OCI-LY7 (cell line): ENCODE results near the gene PBX2. TPM values are rescaled to one million over a fixed set of nuclear protein-coding genes. Genes with fewer than 3 reads are reported as not detected.

Experiments used
- BruUV-seq: library from RNA; stranded (reverse); fragments of 400-500 nt; replicated peaks from 2 replicates; lab custom pipeline; 2021; lab: Mats Ljungman, UMichigan
- CTCF ChIA-PET: fragments of 300-600 bp; sonication (Branson Sonifier 250); formaldehyde crosslinking; loops from one replicate; lab custom pipeline; 2022; ENCODE audit warnings: antibody characterized with exemption; ENCODE audit not compliant: unreplicated experiment; lab: Charles Lee
- POLR2A ChIA-PET: fragments of 300-600 bp; sonication (Branson Sonifier 250); formaldehyde crosslinking; loops from one replicate; lab custom pipeline; 2022; ENCODE audit warnings: antibody characterized with exemption; lab: Charles Lee
- DNase-seq: peaks from one replicate; pipeline ENCODE4 v3.0.0-alpha.2; 2015; ENCODE audit warnings: low spot score
- H2AFZ ChIP-seq: fragments of 200-600 bp; sonication (generic), shearing (Covaris generic); 2 replicates; pipeline ENCODE4 v1.6.1; 2014; ENCODE audit warnings: mild to moderate bottlenecking, antibody characterized with exemption, low read length, moderate library complexity
- H3K27ac ChIP-seq: fragments of 200-600 bp; sonication (generic); 2 replicates; pipeline ENCODE4 v1.5.1; 2014; ENCODE audit warnings: mixed run types, low read depth, mild to moderate bottlenecking, moderate library complexity, low read length, inconsistent platforms; ENCODE audit not compliant: poor library complexity, severe bottlenecking
- H3K36me3 ChIP-seq: fragments of 200-600 bp; sonication (generic); 2 replicates; pipeline ENCODE4 v1.6.1; 2014; ENCODE audit warnings: mild to moderate bottlenecking, antibody characterized with exemption, low read length, moderate library complexity, mixed read lengths; ENCODE audit not compliant: insufficient read depth
- H3K4me1 ChIP-seq: fragments of 200-600 bp; sonication (generic); 2 replicates; pipeline ENCODE4 v1.5.1; 2014; ENCODE audit warnings: mild to moderate bottlenecking, low read length; ENCODE audit not compliant: insufficient read depth, poor library complexity, severe bottlenecking
- H3K4me2 ChIP-seq: fragments of 200-600 bp; sonication (generic); 2 replicates; pipeline ENCODE4 v1.6.1; 2014; ENCODE audit warnings: mild to moderate bottlenecking, low read length
- H3K4me3 ChIP-seq: fragments of 200-600 bp; sonication (generic); 2 replicates; pipeline ENCODE4 v1.5.1; 2014; ENCODE audit warnings: mild to moderate bottlenecking, low read depth, low read length; ENCODE audit not compliant: poor library complexity, severe bottlenecking
- H3K79me2 ChIP-seq: fragments of 200-600 bp; sonication (generic); 2 replicates; pipeline ENCODE4 v1.6.1; 2016; ENCODE audit warnings: low read depth, mild to moderate bottlenecking, low read length, moderate library complexity, mixed read lengths; ENCODE audit not compliant: insufficient read depth
- H3K9me2 ChIP-seq: fragments of 200-600 bp; sonication (generic); 2 replicates; pipeline ENCODE4 v1.6.1; 2016; ENCODE audit warnings: mild to moderate bottlenecking, low read length, mixed read lengths; ENCODE audit not compliant: insufficient read depth
- H3K9me3 ChIP-seq: fragments of 200-600 bp; sonication (generic); 2 replicates; pipeline ENCODE4 v1.6.1; 2014; ENCODE audit warnings: mild to moderate bottlenecking, mixed run types, low read length, mixed read lengths
- H4K20me1 ChIP-seq: fragments of 200-600 bp; sonication (generic); 2 replicates; pipeline ENCODE4 v1.6.1; 2014; ENCODE audit warnings: mild to moderate bottlenecking, antibody characterized with exemption, low read length, moderate library complexity, mixed read lengths; ENCODE audit not compliant: insufficient read depth
- CTCF ChIP-seq: fragments of 200-600 bp; sonication (generic); conservative IDR thresholded peaks from 2 replicates; pipeline ENCODE4 v1.5.1; 2014; ENCODE audit warnings: mild to moderate bottlenecking, antibody characterized with exemption, low read length, moderate library complexity, mixed read lengths
- EZH2phosphoT487 ChIP-seq: fragments of 200-600 bp; sonication (generic); IDR thresholded peaks from 2 replicates; pipeline ENCODE4 v1.6.1; 2018; ENCODE audit warnings: low read depth, borderline replicate concordance, mild to moderate bottlenecking, mixed run types, antibody characterized with exemption, low read length, moderate library complexity, mixed read lengths
- intact Hi-C: fragments of 100-400 bp; cut with micrococcal nuclease; formaldehyde crosslinking; loops from one replicate; pipeline ENCODE4 v1.10.0; 2022; ENCODE audit not compliant: unreplicated experiment
- total RNA-seq, 2 experiments: library from RNA; depleted of rRNA in 1 of 2; stranded (reverse); fragments of >200 nt in 1 of 2; shearing (Covaris generic) in 1 of 2; gene quantifications; 2 replicates each; pipeline ENCODE4 v1.2.3, GENCODE V29; 2014 to 2022

PBX2 gene
- total RNA-seq, 2 experiments from 2014 or later = 23.1 to 80.5 TPM

- no peak for DNase-seq
- Histone ChIP-seq H3K9me2 (no peaks in the 10 kb centered on the region), H3K9me3 (no peaks in the 10 kb centered on the region), H3K27ac (no peak overlapping the region), H3K4me3 (no peak overlapping the region), H3K36me3 (no peaks in the 10 kb centered on the region), H3K4me2 (no peak overlapping the region), H2AFZ (no peak overlapping the region), H3K4me1 (peaks cover 48% of the 10 kb centered on the region), H4K20me1 (no peaks in the 10 kb centered on the region), H3K79me2 (no peaks in the 10 kb centered on the region)
- intact Hi-C loops = no loop called here
- TF ChIP-seq CTCF (no peak), EZH2phosphoT487 (no peak)
- POLR2A ChIA-PET = no interaction called here
- BruUV-seq = no TSS peak
- CTCF ChIA-PET = no interaction called here
These were observed 30.0 kb upstream of the PBX2 start for GRCh38 chr6:32220021-32220420.

GRCh38 chr6:32218167-32218566 is 28.2 kb upstream of the PBX2 start:
- Histone ChIP-seq H3K4me3 (no peak overlapping the region), H3K27ac (no peak overlapping the region), H3K9me3 (no peaks in the 10 kb centered on the region), H4K20me1 (no peaks in the 10 kb centered on the region), H2AFZ (no peak overlapping the region), H3K79me2 (no peaks in the 10 kb centered on the region), H3K9me2 (no peaks in the 10 kb centered on the region), H3K36me3 (no peaks in the 10 kb centered on the region), H3K4me1 (peaks cover 30% of the 10 kb centered on the region), H3K4me2 (no peak overlapping the region)
- intact Hi-C loops = no loop called here
- ChIA-PET POLR2A (no interaction called here), CTCF (no interaction called here)
- no peak for TF ChIP-seq EZH2phosphoT487
- no peak for TF ChIP-seq CTCF
- DNase-seq = no peak
- BruUV-seq = no TSS peak

GRCh38 chr6:32216998-32217397 is 27.0 kb upstream of the PBX2 start:
- no peaks in the 10 kb centered on the region for H3K9me2 ChIP-seq
- no peak overlapping the region for H3K4me3 ChIP-seq
- H3K4me2 ChIP-seq = no peak overlapping the region
- POLR2A ChIA-PET = no interaction called here
- H2AFZ ChIP-seq = no peak overlapping the region
- TF ChIP-seq EZH2phosphoT487 (no peak), CTCF (no peak)
- H3K79me2 ChIP-seq = no peaks in the 10 kb centered on the region
- CTCF ChIA-PET = interaction anchor here (0.6 kb wide), 1 partner anchor 638 kb away, joined by 3 read pairs; no protein-coding TSS in a partner anchor
- no peaks in the 10 kb centered on the region for H3K9me3 ChIP-seq
- DNase-seq = no peak
- no peak overlapping the region for H3K27ac ChIP-seq
- H4K20me1 ChIP-seq = no peaks in the 10 kb centered on the region
- H3K4me1 ChIP-seq = peaks cover 18% of the 10 kb centered on the region
- intact Hi-C loops = no loop called here
- no peaks in the 10 kb centered on the region for H3K36me3 ChIP-seq
- no TSS peak for BruUV-seq
